Measurements from ENCODE around the gene HOXC12. TPM values are rescaled to one million over a fixed set of nuclear protein-coding genes. Genes with fewer than 3 reads are reported as not detected.

Gene HOXC12
- total RNA-seq, 2 experiments from 2014 or later: not detected

DNA sequence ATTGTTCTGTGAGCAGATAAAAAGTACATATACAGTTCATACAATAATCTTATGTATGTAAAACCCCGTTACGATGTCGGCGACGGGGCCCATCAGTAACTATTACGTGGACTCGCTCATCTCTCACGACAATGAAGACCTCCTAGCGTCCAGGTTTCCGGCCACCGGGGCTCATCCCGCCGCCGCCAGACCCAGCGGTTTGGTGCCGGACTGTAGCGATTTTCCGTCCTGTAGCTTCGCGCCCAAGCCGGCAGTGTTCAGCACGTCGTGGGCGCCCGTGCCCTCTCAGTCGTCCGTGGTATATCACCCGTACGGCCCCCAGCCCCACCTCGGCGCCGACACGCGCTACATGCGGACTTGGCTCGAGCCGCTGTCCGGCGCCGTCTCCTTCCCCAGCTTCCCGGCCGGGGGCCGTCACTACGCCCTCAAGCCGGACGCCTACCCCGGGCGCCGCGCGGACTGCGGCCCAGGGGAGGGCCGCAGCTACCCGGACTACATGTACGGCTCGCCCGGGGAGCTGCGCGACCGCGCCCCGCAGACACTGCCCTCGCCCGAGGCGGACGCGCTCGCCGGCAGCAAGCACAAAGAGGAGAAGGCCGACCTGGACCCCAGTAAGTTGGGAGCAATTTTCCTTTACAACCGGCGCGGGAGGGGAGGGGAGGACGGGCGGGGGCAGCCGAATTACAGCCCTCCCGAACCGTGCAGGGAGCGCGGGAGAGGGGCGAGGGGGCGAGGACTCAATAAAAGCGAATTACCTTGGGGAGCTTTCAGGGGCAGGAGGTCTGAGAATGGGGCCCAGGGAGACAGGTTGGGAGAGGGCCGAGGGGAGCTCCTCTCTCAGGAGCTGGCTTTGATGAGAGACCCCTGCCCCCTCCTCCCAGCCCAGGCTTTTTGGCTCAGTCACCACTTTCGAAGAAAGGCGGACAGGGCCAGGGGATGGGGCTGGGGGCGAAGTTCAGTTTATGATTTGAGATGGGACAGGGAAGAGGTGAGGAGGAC, 45.7 kb downstream of the HOXC12 start, which contains the start of gene HOXC9:
TSS of gene HOXC9 (plus strand) at position 46 of the 999 bp plus-strand sequence. CDS start at position 74, 28 bp downstream.
- POLR2A ChIA-PET: interaction anchor here (0.6 to 1.6 kb wide), 3 partner anchors 17 to 896 kb away, joined by 3 to 4 read pairs (median 4); partner anchors contain the start of gene HOXC4
- no peak within 1 kb of the TSS for H3K27ac Mint-ChIP-seq
- H3K4me3 Mint-ChIP-seq: peak within 1 kb of the TSS; percentile 25
- peaks cover 2% of the 10 kb centered on the region for H3K36me3 Mint-ChIP-seq
- H3K27me3 Mint-ChIP-seq: peaks cover 99% of the 10 kb centered on the region
- no peaks in the 10 kb centered on the region for H3K9me3 Mint-ChIP-seq
- DNase-seq (no peak), ATAC-seq (ENCODE audit: low read depth) (no peak)
- peaks cover 11% of the 10 kb centered on the region for H3K4me1 Mint-ChIP-seq

DNA sequence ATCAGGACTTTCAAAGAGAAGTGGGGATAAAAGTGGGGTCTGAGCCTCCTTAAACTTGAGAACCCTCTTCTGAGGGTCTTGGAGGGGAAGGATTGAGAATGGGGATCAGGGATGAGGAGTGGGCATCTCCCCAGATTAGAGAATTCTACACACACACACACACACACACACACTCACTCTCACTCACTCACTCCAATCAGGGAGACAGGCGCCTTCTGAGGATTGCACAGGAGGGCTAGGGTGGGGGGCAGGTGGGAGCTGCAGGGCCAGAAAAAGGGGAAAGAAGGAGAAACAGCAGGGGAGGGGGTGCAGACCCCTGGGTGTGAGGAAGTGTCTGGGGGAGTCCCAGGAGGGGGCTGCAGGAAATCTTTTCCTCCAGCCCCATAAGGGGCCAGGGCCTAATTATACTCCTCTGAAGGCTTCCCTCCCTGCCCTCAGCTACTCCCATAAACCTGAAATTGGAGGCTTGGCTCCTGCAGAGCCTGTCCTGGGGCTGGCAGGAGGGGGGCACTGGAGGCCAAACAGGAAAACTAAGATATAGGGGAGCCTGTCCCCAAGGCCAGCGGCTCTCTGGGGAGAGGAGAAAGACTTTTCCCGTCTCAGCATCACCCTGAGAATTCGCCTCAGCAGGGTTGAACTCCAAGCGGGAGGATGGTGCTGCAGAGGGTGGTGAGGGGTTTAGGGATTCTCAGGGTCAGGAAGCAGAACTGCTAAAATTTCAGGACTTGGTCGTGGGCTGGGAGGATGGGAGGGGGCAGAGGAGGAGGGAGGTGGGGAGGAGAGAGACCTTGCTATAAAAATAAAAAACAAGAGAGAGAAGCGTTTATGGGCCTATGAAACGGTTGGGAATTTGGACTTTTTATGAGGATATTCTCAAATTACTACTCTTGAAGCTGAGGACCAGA, 46.8 kb downstream of the HOXC12 start:
- peaks cover 9% of the 10 kb centered on the region for H3K4me1 Mint-ChIP-seq
- no peaks in the 10 kb centered on the region for H3K36me3 Mint-ChIP-seq
- peaks cover 99% of the 10 kb centered on the region for H3K27me3 Mint-ChIP-seq
- DNase-seq: no peak
- no peak overlapping the region for H3K27ac Mint-ChIP-seq
- no peaks in the 10 kb centered on the region for H3K9me3 Mint-ChIP-seq
- no peak for ATAC-seq (ENCODE audit: low read depth)
- H3K4me3 Mint-ChIP-seq: no peak overlapping the region
- POLR2A ChIA-PET: interaction anchor here (1.6 kb wide), 1 partner anchor 16 kb away, joined by 4 read pairs; no protein-coding TSS in a partner anchor

GRCh38 chr12:54002278-54002914, 47.7 kb downstream of the HOXC12 start:
- Mint-ChIP-seq H3K4me3 (no peak overlapping the region), H3K9me3 (no peaks in the 10 kb centered on the region), H3K27ac (peak overlapping the region; percentile 28), H3K27me3 (peaks cover 99% of the 10 kb centered on the region), H3K36me3 (no peaks in the 10 kb centered on the region), H3K4me1 (peaks cover 10% of the 10 kb centered on the region)
- ATAC-seq (ENCODE audit: low read depth): no peak
- POLR2A ChIA-PET: no interaction called here
- DNase-seq: no peak

GRCh38 chr12:54002915-54003389, 48.2 kb downstream of the HOXC12 start:
- H3K36me3 Mint-ChIP-seq: no peaks in the 10 kb centered on the region
- H3K9me3 Mint-ChIP-seq: no peaks in the 10 kb centered on the region
- ATAC-seq (ENCODE audit: low read depth): no peak
- no peak overlapping the region for H3K27ac Mint-ChIP-seq
- no peak for DNase-seq
- POLR2A ChIA-PET: no interaction called here
- peaks cover 99% of the 10 kb centered on the region for H3K27me3 Mint-ChIP-seq
- H3K4me1 Mint-ChIP-seq: peaks cover 10% of the 10 kb centered on the region
- H3K4me3 Mint-ChIP-seq: no peak overlapping the region

DNA sequence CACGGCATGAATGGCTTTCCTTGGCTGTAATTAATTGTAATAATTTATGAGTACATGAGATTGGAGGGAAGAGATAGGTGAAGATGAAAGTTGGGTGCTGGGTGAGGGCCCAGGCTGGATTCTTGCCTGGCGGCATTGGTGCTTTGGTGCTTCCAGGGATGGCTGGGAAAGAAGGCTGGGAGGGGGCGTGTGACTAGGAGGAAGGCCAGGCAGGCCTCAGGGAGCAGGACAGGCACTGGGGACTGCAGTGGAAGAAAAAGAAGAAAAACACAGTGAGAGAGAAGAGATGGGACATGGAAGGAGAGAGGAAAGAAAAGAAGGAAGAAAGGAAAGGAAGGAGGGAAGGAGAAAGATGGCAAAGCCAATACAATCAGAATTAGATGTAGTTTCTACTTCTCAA, 48.9 kb downstream of the HOXC12 start:
- peaks cover 10% of the 10 kb centered on the region for H3K4me1 Mint-ChIP-seq

GRCh38 chr12:54004063-54004840, 49.5 kb downstream of the HOXC12 start:
- ATAC-seq (ENCODE audit: low read depth) (no peak), DNase-seq (no peak)
- no peak overlapping the region for H3K4me3 Mint-ChIP-seq
- POLR2A ChIA-PET: no interaction called here
- peaks cover 96% of the 10 kb centered on the region for H3K27me3 Mint-ChIP-seq
- no peak overlapping the region for H3K27ac Mint-ChIP-seq
- H3K4me1 Mint-ChIP-seq: peaks cover 12% of the 10 kb centered on the region
- no peaks in the 10 kb centered on the region for H3K36me3 Mint-ChIP-seq
- H3K9me3 Mint-ChIP-seq: no peaks in the 10 kb centered on the region

More for the DNA sequence above, 48.9 kb downstream of the HOXC12 start:
- Mint-ChIP-seq H3K4me3 (no peak overlapping the region), H3K27me3 (peaks cover 99% of the 10 kb centered on the region), H3K27ac (no peak overlapping the region), H3K36me3 (no peaks in the 10 kb centered on the region), H3K9me3 (no peaks in the 10 kb centered on the region)
- POLR2A ChIA-PET: no interaction called here
- ATAC-seq (ENCODE audit: low read depth) (no peak), DNase-seq (no peak)

- ATAC-seq (ENCODE audit: low read depth) (no peak), DNase-seq (no peak)
- Mint-ChIP-seq H3K27me3 (peaks cover 96% of the 10 kb centered on the region), H3K4me1 (peaks cover 13% of the 10 kb centered on the region), H3K4me3 (no peak overlapping the region), H3K36me3 (no peaks in the 10 kb centered on the region), H3K27ac (no peak overlapping the region), H3K9me3 (no peaks in the 10 kb centered on the region)
- POLR2A ChIA-PET: no interaction called here
Observed at GRCh38 chr12:54004841-54005530, 50.3 kb downstream of the HOXC12 start.

GRCh38 chr12:54005531-54005852, 50.8 kb downstream of the HOXC12 start:
- Mint-ChIP-seq H3K27ac (no peak overlapping the region), H3K27me3 (peaks cover 96% of the 10 kb centered on the region), H3K9me3 (no peaks in the 10 kb centered on the region), H3K4me3 (no peak overlapping the region), H3K4me1 (peaks cover 13% of the 10 kb centered on the region), H3K36me3 (no peaks in the 10 kb centered on the region)
- POLR2A ChIA-PET: interaction anchor here (1.0 kb wide), 1 partner anchor 196 kb away, joined by 4 read pairs; no protein-coding TSS in a partner anchor
- no peak for DNase-seq
- ATAC-seq (ENCODE audit: low read depth): no peak

GRCh38 chr12:54005853-54006558, 51.3 kb downstream of the HOXC12 start:
- H3K27me3 Mint-ChIP-seq: peaks cover 95% of the 10 kb centered on the region
- peak overlapping the region; percentile 81 for H3K4me3 Mint-ChIP-seq
- H3K9me3 Mint-ChIP-seq: no peaks in the 10 kb centered on the region
- peaks cover 13% of the 10 kb centered on the region for H3K4me1 Mint-ChIP-seq
- POLR2A ChIA-PET: interaction anchor here (0.9 to 1.2 kb wide), 3 partner anchors 11 to 201 kb away, joined by 3 to 4 read pairs (median 3); no protein-coding TSS in a partner anchor
- ATAC-seq (ENCODE audit: low read depth) (peak; percentile 79), DNase-seq (peak; percentile 88)
- H3K36me3 Mint-ChIP-seq: no peaks in the 10 kb centered on the region
- no peak overlapping the region for H3K27ac Mint-ChIP-seq

- Mint-ChIP-seq H3K27ac (no peak overlapping the region), H3K4me1 (peaks cover 15% of the 10 kb centered on the region), H3K9me3 (no peaks in the 10 kb centered on the region), H3K4me3 (peak overlapping the region; percentile 81), H3K36me3 (no peaks in the 10 kb centered on the region), H3K27me3 (peaks cover 95% of the 10 kb centered on the region)
- DNase-seq (no peak), ATAC-seq (ENCODE audit: low read depth) (no peak)
- POLR2A ChIA-PET: interaction anchor here (0.9 to 1.2 kb wide), 2 partner anchors 10 to 201 kb away, joined by 3 read pairs; no protein-coding TSS in a partner anchor
Observed at GRCh38 chr12:54006559-54007220, 52.0 kb downstream of the HOXC12 start.
